ENCODE measurements around the gene GATA6.
"Not testable (repeated sequence)": the region's sequence is repeated elsewhere in the genome, so short reads cannot be mapped to it uniquely, and the experiment has no call there.

GATA6 gene

DNA sequence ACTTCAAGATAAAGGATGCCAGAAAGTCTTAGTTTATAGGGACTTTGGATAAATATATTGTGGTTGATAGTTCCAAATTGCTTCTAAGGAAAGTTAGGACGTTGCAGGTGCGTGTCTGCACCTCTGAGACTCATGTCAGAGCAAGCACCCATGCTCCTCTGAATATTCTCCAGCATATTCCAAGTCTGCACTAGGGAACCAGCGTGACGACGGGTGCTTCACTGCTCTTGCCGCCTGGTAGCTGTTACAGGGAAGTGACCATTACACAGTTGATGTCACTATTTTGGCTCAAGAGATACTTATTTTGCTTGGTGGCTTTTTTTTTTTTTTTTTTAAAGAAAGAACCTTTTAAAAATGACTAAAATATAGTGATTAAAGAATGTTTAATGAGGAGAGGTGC lies 35.6 kb downstream of the GATA6 start:
- no peak for DNase-seq (ENCODE audit: low read depth)

DNA sequence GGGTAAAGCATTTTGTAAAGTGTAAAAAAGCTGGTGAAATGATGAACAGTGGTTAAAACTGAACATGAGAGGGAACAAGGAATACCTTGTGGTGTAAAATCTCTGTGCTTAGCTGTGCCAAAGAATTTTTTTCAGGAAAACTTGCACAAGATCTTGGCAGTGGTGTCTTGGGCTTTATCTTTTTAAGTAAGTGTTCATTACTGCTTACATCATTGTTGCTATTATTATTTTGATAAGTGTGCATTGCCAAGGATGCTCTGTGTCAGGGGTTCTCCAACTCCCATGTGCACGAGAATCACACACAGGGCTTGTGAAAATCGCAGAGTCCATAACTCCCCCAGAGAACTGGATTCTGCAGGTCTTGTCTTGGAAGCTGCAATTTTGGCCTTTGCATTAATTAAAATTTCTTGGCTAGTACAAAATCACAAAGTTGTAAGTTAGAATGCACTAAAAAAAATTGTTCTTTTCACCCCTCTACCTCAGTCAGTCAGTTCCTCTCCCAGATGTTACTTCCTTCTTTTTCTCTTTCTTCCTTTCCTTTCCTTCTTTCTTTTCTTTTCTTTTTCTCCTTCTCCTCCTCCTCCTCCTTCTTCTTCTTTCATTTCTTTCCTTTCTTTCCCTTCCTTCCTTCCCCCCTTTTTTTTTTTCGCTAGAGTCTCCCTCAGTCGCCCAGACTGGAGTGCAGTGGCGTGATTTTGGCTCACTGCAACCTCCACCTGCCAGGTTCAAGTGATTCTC lies 37.8 kb downstream of the GATA6 start:
- no peak for DNase-seq (ENCODE audit: low read depth)

DNA sequence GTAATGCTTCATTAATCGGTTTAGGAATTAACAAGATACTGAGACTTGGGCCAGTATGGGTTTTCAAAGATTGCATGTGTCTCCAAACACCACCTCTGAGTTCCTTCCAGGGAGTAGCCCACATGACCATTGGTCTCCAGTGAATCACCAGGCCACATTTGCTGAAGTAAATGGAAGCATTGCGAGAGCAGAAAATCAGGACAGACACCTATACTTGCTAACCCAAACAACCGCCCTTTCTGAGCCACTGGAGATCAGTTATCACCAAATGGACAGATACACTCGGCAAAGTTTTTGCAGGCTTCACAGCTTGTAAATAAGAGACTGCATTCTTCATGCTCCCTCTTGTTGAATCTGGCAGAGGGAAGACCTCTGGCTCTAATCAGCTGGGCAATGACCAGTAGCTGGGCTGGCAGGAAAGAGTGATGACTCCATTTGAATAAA lies 40.9 kb downstream of the GATA6 start:
- no peak for DNase-seq (ENCODE audit: low read depth)

DNA sequence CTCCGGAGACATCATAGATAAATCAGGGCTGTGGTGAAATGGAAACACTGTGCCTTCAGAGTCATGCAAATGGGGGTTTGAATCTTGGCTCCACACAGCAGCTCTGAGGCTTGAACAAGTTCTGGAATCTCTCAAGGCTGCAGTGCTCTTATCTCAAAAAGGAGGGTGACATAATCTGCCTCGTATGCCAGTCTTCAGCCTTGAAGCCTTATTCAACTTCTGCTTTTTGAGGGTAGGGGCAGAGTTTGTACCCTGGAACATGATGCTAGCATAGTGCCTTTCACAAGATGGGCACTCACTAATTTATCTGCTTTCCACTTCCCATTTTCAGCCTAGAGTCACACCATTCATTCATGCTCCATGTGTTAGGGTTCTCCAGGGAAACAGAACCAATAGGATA lies 42.3 kb downstream of the GATA6 start:
- DNase-seq (ENCODE audit: low read depth) = no peak

DNA sequence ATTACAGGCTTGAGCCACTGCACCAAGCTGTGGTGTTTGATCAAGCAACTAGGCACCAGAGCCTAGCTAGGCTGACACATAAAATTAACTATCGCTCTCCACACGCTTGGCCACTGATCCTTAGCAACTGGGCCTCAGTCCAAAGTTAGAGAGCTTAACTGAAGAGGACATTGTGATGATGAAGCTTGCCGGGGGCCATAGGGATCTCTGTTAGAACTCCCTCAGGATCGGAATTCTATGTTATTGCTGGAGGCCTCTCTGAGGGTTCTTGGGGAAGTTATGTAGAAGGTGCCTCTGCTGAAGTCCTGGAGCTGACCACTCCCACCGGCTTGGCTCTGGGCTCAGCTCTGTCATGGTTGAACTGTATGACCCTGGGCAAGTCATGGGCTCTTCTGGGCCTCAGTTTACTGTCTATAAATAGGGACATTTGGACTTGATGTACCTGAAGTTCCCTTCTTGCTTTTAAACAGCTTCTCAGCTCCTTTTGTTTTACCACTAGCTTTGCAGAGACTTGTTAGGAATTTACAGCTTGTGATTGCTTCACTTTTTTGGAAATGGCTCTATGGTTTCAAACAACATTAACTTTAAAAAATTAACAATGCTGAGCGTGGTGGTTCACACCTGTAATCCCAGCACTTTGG lies 44.1 kb downstream of the GATA6 start:
- DNase-seq (ENCODE audit: low read depth) = no peak

DNA sequence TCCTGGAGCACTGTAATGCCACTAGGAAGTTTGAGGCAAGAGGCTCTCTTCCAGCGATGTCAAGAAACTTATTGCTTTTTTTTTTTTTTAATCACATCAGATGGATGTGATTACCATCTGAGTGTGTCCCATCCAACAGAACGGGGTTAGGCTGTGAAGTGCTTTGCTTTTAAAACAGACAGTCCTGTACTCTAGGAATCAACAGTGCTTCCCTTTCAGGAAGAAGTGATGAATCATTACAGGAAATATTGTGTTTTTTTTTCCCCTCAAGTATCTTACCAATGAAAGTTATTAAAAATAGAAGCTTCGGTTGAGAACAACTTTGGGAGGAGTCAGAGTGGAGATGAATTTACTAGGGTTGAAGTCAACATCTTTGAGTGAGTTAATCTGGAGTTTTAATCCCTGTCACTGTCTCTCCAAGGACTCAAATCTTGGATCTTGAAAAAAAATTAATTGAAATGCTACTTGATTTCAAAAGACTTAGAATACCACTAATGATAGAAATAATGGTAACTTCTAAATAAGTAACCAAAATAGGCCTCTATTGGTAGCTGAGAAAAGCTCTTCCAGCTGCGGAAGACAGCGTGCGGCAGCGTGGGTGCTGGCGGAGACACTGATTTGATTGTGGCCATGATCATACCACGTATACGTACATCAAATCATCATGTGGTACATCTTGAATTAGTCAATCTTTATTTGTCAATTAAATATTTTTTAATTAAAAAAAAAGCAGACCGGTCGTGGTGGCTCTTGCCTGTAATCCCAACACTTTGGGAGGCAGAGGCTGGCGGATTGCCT lies 45.5 kb downstream of the GATA6 start:
- DNase-seq (ENCODE audit: low read depth) = no peak

DNA sequence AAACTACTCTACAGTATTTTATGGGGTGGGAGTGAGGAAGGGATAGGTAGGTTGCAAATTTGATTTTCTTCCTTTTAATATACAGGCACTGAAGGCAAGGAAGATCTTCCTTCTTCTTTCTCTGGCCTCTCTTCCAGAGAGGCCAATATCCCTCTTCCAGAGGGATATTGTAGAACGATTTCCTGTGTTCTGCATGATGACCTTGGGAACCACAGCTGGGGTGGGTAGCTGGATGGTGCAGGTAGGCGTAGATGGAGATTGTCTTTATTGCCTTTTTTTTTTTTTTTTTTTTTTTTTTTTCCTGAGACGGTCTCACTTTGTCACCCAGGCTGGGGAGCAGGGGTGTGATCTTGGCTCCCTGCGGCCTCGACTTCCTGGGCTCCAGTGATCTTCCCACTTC lies 49.4 kb downstream of the GATA6 start:
- no peak for DNase-seq (ENCODE audit: low read depth)

DNA sequence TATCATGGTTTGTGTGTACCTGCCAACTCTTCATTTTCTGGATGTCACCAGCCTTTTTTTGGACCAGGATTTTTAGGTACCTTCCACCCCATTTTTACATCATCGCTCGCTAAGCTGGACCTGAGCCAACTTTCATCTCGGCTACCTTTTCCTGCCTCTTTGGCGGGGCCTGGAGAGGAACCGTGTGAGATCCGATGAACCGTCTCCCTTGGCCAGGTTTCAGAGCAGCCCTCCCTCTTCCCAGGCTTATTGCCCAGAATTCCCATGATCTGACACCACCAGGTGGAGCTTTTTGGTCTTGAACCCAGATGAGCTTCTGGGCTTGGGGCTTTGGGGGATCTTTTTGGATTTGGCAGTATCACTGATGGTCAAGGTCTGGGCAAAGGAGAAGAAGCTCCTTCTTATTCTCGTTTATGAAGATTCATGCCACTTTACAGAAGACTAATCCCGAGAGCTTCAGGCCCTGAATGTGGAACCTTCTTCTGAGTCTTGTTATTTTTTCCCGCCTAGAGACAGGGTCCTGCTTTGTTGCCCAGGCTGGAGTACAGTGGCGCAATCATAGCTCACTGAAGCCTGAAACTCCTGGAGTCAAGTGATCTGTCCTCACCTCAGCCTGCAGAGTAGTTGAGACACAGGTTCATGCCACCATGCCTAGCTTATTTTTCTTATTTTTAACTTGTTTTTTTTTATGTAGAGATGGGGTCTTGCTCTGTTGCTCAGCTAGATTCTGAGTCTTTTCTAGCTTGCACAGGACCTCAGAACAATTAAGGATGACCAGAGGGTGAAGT lies 50.4 kb downstream of the GATA6 start:
- no peak for DNase-seq (ENCODE audit: low read depth)

DNA sequence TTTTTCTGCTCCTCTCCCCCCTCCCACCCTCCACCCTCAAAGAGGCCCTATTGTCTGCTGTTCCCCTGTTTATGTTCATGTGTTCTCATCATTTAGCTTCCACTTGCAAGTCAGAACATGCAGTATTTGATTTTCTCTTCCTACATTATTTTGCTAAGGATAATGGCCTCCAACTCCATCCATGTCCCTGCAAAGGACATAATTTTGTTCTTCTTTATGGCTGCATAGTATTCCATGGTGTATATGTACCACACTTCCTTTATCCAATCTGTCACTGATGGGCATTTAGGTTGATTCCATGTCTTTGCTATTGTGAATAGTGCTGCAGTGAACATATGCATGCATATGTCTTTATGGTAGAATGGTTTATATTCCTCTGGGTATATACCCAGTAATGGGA lies 51.2 kb downstream of the GATA6 start:
- not testable (repeated sequence) for DNase-seq (ENCODE audit: low read depth)

DNA sequence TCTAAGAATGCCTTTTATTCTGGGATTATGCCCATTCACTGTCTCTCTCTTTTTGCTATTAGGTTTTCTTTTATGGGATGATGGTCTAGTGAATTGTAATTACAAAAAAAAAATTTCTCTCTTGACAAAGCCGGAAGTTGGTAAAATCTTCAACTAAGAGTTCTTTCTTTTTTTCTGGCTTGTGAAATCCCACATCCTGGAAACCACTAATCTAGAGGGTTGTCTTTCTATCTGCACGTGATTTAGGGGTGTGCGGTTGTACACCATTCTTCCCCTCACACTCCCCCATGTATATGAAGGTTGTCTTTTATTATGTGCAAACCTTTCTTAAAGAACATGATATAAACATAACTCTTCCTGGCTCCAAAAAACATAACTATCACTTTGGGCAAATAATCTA lies 52.0 kb downstream of the GATA6 start:
- no peak for DNase-seq (ENCODE audit: low read depth)

DNA sequence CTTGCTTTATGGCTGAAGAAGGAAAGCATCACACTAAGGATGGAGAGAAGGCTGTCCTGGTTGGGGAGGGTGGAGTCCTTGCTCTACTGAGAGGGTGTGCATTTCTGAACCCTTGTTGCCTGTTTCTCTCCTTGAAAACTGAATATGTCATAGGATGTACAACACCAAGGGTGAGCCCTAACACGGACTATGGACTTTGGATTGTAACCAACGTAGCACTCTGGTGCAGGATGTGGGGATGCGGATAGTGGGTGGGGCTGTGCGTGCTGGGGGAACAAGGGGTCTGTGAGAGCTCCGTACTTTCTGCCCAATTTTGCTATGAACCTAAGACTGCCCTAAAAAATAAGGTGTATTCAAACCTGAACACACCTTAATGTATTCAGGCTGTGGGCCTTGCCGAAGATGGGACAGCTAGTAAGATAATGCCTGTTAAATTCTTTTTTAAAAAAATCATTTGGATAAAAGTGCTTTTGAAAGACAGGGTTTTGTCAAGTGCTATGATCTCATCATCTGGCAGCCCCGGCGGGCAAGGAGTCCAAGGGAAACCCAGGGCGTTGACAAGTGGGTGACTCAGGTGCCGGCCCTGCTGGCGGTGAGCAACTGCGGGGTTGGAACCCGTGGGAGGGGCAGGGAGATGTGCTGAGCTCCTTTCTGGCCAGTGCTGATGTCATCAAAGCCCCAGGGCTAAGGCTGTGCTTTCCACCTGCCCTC lies 54.0 kb downstream of the GATA6 start:
- DNase-seq (ENCODE audit: low read depth) = no peak

DNA sequence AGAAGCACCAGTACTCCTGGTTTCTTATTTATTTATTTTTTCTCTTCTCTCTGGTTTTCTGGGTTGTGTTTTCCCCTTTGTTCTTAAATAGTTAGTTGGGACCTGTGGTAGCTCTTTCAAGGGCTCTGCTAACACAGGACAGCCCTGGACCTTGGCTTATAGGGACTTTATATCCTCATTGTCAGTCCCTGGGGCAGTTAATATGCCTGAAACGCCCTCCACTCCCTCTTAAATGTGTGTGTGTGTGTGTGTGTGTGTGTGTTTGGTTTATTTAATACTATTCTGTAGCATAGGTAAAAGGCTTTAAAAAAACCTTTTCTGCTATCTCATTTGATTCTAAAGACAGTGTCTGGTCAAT lies 54.6 kb downstream of the GATA6 start:
- DNase-seq (ENCODE audit: low read depth) = no peak

DNA sequence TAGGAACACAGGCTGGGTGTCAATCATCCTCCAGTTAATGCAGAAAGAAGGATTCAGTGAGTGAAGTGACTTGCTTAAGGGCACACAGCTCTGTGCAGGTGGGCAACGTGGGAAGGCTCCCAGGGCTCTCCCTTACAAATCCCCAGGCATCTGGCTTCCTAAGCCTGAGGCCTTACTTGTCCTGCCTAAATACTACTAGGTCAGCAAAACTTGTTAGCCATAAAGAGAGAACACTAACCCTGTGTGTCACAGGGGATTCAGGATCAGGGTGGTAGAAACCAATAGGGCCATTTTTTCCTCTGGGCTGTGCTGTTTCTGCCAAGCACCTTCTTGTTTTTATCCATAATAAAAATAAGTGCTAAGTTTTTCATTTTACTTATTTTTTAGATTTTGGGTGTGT lies 55.0 kb downstream of the GATA6 start:
- no peak for DNase-seq (ENCODE audit: low read depth)

DNA sequence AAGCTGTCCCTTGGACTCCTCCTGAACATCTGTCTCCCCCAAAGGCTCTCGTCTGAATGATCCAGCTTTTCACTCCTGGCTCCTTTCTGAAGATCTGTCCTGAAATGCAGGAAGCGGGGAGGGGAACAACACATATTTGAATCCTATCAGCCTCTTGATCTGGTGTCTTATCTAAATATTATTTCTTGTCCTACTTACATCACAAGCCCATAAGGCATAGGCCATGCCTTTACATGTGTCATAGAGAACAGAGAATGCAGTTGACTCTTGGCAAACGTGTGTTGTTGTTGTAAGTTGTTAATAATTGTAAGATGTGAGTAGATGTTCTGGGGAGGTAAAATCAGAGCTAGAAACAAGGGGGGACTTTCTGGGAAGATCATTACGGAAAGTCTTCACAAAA lies 57.4 kb downstream of the GATA6 start:
- DNase-seq (ENCODE audit: low read depth) = no peak

DNA sequence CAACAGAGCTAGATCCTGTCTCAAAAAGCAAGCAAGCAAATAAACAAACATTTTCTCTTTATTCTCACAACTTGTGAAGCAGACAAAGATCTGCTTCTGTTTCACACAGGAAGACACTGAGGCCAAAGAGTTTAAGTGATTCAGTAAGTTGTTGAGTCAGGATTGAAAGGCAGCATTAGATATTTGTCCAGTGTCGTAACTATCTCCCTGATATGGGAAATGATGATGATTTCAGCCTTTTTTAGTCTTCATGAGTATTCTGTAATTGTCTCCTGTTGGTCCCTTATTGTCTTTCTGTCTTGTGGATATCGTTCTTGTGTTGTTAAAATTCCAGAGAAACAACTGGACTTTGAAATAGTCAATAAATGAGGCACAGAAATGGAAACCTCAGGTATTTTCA lies 59.6 kb downstream of the GATA6 start:
- DNase-seq (ENCODE audit: low read depth) = no peak

DNA sequence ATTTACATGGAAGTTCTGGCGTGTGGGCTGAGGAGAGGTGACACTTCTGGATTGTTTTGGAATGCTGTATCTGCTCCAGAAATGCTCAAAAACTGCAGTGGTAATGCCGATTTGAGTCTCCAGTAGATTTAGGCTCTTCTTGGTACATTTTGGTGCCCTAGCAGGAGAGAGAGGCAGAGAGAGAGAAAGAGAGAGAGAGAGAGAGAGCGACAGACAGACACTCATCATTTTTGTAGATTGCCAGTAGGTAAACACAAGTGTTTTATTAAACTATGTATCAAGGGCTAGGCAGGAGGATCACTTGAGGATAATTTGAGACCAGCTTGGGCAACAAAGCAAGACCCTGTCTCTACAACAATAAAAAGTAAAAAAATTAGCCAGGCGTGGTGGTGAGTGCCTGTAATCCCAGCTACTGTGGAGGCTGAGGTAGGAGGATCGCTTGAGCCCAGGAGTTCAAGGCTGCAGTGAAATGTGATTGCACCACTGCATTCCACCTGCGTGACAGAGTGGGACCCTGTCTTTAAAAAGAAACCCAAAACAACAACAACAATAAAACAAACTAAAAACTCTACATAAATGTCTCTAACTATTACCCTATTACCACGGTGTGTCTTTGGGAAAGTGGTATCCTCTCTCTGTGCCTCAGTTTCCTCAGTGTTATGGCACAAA lies 60.2 kb downstream of the GATA6 start:
- no peak for DNase-seq (ENCODE audit: low read depth)

DNA sequence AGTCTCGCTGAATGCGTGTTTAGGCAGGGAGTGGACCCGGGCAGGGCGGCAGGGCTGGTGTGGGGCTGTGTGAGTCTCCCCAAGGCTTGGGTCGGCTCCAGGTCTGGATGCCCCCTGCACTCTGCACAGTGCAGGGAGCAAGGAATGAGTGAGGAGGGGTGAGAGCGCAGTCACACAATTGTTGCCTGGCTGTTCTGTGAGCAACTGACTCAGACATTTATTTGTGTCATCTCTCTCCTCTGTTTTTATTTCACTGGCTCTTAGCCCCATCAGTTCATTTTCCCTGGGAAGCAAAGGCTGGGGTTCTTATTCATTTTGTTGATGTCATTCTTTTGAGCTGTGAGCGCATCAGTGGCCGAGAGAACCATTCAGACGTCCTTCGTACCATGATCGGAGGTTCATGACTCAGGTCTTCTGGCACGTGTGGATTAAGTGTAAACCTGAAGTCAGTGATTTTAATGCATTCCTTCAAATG lies 61.1 kb downstream of the GATA6 start:
- no peak for DNase-seq (ENCODE audit: low read depth)

DNA sequence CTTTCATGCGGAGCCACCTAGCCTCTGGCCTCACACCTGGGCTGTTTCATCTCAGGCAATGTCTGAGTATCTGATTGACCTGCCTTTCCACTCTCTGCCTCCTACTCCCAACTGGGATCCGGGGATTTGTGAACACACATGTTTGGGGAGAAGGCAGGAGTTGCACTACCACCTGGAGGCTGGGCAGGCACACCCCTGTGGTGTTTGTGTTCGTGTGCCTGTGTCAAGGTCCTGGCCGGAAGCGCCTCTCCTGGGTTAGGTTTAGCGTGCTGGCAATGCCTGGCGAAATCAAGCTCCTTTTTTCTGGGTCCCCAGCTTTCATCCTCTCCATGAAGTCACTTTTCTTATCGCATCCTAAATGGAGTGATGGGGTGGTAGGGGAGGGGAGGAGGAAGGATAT lies 63.9 kb downstream of the GATA6 start:
- no peak for DNase-seq (ENCODE audit: low read depth)

DNA sequence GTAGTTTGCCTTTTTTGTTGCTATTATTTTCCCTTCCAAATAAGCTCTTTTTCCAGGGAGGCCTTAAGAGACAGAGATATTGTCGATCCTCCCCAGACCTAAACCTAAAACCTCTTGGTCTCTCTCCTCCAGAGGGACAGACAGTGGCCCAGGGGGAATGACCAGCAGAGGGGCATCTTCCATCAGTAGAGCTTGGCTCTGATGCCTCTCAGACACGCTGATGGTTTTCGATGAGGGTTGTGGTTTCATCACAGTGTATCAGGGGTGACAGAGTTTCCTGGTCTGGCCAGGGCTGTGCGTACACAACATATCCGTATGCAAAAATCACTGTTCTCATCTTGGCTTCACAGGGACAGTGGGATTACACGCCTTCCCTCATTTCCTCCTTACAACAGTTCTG lies 68.6 kb downstream of the GATA6 start:
- no peak for DNase-seq (ENCODE audit: low read depth)

DNA sequence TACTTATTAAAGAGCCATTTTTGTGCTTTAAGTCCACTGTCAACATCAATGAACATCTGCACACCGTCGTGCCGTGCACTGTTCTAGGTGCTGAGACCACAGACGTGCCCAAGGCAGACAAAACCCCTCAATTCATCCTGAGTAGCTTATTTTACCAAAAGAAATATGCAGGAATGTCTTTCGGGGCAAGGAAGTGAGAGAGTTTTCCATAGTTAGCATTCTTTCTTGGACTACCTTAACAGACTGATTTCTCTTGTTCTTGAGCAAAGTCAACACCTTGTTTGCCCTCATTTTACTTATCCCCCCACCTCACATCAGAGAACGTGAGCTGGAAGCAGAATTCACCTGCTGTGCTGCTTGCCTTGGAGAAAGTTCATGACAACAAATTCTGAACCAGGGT lies 69.3 kb downstream of the GATA6 start:
- no peak for DNase-seq (ENCODE audit: low read depth)

DNA sequence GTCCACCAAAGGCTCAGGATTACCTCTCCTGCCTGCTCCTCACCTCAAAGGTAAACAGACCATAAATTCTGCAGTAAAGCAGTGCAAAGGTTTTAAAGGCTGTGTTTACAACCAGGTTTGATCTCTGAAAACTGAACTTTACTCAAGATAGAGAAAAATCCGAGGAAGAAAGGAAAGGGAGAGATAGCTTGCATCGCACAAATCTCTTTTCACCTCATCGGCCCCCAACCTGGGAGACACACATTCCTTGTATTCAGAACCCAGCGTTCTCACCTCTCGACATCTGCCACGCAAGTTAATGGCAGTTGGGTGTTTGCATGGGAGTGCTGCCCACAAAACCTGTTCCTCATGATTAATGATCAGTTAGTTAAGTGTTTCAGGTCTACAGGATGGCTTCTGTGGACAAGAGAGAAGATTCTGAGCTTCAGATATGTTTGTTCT lies 72.6 kb downstream of the GATA6 start:
- no peak for DNase-seq (ENCODE audit: low read depth)
